HCT116 (cell line): ENCODE measurements around the gene HOXA2.

Source experiments
- EZH2 ChIP-seq: fragments of 200-600 bp; sonication (generic); IDR thresholded peaks from 2 replicates; pipeline ENCODE4 v1.6.1; 2017; ENCODE audit warnings: antibody characterized with exemption, mixed run types
- RAD21 ChIP-seq: IDR thresholded peaks from 2 replicates; pipeline ENCODE4 v1.6.1; 2012; ENCODE audit warnings: low read depth, mild to moderate bottlenecking
- ZNF274 ChIP-seq: fragments of 200-500 bp; sonication (Bioruptor generic); IDR thresholded peaks from 2 replicates; pipeline ENCODE4 v1.6.1; 2014; ENCODE audit warnings: mild to moderate bottlenecking, low read depth, low read length, inconsistent platforms
- TF ChIP-seq, protein P1 (sequence below): IDR thresholded peaks from 2 replicates; pipeline ENCODE4 v1.6.1; 2012; ENCODE audit warnings: low read depth
- TF ChIP-seq, protein P2 (sequence below), 3 experiments: fragments of 200-600 bp in 1 of 3; sonication (generic) in 1 of 3; IDR thresholded peaks in 2 of 3; conservative IDR thresholded peaks in 1 of 3; 2 replicates each; pipeline ENCODE4 v1.5.1; 2012 to 2017; ENCODE audit warnings: low read depth in 2 of 3, low read length in 2 of 3, antibody characterized with exemption in 1 of 3, borderline replicate concordance in 1 of 3, control low read depth in 1 of 3, mild to moderate bottlenecking in 1 of 3, mixed read lengths in 1 of 3, mixed run types in 1 of 3, moderate library complexity in 1 of 3; ENCODE audit not compliant: insufficient read depth in 1 of 3

DNA sequence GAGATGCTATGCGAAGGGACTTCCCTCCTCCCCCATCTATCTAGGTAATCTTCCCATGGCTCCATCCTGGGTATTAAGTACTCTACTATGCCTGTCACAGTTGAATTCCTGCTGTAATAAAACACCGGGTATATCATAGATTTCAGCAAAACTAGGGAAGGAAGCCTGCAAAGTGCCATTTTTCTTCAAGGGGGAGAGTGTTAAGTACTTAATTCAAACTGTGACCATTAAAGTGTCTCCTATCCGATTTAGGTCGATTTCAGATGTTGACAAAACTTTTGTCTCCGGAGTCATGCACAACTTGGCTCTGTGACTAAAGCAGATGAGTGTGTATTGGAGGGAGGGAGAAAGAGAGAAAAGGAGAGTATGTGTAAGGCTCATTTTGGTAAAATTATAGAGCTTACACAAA lies 23.5 kb upstream of the HOXA2 start:
- TF ChIP-seq, protein P1, sequence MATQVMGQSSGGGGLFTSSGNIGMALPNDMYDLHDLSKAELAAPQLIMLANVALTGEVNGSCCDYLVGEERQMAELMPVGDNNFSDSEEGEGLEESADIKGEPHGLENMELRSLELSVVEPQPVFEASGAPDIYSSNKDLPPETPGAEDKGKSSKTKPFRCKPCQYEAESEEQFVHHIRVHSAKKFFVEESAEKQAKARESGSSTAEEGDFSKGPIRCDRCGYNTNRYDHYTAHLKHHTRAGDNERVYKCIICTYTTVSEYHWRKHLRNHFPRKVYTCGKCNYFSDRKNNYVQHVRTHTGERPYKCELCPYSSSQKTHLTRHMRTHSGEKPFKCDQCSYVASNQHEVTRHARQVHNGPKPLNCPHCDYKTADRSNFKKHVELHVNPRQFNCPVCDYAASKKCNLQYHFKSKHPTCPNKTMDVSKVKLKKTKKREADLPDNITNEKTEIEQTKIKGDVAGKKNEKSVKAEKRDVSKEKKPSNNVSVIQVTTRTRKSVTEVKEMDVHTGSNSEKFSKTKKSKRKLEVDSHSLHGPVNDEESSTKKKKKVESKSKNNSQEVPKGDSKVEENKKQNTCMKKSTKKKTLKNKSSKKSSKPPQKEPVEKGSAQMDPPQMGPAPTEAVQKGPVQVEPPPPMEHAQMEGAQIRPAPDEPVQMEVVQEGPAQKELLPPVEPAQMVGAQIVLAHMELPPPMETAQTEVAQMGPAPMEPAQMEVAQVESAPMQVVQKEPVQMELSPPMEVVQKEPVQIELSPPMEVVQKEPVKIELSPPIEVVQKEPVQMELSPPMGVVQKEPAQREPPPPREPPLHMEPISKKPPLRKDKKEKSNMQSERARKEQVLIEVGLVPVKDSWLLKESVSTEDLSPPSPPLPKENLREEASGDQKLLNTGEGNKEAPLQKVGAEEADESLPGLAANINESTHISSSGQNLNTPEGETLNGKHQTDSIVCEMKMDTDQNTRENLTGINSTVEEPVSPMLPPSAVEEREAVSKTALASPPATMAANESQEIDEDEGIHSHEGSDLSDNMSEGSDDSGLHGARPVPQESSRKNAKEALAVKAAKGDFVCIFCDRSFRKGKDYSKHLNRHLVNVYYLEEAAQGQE: no peak
- TF ChIP-seq, protein P2, sequence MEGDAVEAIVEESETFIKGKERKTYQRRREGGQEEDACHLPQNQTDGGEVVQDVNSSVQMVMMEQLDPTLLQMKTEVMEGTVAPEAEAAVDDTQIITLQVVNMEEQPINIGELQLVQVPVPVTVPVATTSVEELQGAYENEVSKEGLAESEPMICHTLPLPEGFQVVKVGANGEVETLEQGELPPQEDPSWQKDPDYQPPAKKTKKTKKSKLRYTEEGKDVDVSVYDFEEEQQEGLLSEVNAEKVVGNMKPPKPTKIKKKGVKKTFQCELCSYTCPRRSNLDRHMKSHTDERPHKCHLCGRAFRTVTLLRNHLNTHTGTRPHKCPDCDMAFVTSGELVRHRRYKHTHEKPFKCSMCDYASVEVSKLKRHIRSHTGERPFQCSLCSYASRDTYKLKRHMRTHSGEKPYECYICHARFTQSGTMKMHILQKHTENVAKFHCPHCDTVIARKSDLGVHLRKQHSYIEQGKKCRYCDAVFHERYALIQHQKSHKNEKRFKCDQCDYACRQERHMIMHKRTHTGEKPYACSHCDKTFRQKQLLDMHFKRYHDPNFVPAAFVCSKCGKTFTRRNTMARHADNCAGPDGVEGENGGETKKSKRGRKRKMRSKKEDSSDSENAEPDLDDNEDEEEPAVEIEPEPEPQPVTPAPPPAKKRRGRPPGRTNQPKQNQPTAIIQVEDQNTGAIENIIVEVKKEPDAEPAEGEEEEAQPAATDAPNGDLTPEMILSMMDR (IDR thresholded peaks at IDR 0.05 in 2 of 3, conservative IDR thresholded peaks at IDR 0.05 in 1 of 3; ENCODE audit: borderline replicate concordance in 1 of 3, insufficient read depth in 1 of 3, low read depth in 2 of 3, low read length in 2 of 3): no peak
- TF ChIP-seq EZH2 (no peak), ZNF274 (no peak), RAD21 (no peak)
